NCI-H345 treated with DMSO at 0.1 percent for 48 hours (cell line): ENCODE measurements around the gene SLC35B4.
"Not testable (repeated sequence)": the region's sequence is repeated elsewhere in the genome, so short reads cannot be mapped to it uniquely, and the experiment has no call there.

ENCODE experiments used
- DNase-seq: peaks from one replicate; lab custom pipeline; 2025; ENCODE audit not compliant: unreplicated experiment; lab: John Stamatoyannopoulos, UW

SLC35B4 gene

DNA sequence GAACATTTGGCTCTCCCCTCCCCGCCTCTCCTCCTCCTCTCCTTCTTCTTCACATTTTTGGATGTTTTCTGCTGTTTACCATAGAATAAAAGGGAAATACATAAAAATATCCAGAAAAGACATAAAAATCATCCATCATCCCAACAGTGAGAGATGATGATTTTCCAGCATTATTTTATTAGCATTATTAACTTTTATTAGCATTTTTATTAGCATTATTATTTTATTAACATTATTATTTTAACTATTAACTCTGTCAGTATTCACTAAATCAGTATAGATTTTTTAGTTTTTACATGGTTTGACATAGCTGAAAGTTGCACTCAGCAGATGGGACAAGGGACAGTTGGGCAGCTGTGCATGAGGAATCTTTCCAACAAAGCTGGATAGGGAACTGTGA, 16.2 kb upstream of the SLC35B4 start:
- DNase-seq = no peak

DNA sequence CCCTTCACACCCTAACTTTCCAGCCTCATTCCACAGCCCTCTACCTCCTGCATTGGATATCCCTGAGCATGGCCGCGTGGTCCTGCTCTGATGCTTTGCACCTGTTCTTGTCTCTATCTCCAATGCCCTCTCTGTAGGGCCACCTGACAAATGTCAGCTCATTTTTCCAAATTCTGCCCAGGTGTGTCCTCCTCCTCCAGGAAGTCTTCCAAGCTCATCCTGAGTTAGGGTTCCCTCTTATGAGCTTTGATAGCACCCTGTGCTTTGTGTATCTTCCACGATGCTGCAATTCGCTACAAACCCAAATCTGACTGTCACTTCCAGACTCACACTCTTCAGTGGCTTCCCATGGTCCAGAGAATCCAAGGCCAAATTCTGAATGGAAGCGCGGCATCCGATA, 14.7 kb upstream of the SLC35B4 start:
- DNase-seq = no peak

DNA sequence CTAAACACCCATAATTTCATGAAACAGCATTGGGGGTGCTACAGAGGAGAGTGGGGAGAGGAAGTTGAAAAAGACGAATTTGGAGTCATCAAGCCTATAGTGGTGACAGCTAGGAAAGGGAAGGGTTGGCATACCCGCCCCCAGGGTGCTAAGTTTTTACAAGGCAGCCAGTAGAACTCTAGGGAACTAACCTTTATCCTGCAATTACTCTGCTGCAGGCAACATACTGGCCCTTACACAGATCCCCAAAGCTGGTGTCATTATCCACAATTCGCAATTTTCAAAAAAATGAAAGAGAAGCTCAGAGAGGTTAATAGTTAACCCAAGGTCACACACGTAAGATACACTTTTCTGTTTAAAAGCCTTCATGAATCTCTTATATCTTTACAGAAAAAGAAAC, 14.2 kb upstream of the SLC35B4 start:
- no peak for DNase-seq

DNA sequence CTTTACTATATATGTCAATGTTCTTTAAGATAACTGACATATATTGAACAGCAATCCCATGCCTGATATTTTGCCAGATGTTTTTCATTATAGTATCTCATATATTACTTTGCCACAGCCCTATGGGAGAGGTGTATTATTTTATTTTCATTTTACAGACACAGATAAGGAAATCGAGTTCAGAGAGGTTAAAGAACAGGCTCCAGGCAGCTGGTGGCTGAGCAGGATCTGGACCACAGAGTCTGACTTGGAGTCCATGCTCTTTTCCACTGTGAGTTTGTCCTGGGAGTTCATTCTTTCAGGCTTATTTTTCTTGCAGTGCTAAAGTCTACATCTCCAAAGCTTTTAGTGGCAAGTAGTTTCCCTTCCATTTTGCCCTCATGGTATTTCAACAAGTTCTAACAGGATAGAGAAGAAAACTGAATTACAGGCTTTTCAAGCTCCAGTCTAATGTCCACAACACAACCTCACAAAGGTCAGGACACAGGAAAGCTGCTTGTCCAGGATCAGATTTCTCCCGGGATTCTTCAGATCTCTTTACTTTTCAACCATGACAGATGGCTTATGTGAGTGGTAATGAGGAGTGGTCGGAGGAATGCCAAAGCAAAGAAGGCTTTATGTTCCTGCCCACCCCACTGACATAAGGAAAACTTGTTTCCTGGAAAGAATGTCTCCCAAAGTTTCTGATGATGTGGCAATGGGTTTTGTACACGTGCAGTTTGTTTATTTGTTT, 13.1 kb upstream of the SLC35B4 start:
- DNase-seq = no peak

DNA sequence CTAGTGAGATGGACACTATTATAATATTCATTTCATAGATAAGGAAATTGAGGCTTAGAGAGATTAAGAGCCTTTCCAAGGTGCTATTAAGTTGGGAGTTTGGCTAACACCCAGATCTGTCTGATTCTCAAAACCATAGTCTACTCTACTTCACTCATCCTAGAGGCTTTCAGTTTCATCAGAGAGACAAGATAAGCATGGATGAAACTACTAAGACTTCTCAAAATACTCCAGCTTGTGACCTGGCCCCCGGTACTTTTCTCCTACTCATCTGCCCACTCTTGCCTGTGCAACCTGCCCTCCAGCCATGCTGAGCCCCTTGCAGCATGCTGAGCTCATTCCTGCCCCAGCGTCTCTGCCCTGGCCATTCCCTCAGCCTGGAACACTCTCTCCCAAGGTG, 12.2 kb upstream of the SLC35B4 start:
- no peak for DNase-seq

DNA sequence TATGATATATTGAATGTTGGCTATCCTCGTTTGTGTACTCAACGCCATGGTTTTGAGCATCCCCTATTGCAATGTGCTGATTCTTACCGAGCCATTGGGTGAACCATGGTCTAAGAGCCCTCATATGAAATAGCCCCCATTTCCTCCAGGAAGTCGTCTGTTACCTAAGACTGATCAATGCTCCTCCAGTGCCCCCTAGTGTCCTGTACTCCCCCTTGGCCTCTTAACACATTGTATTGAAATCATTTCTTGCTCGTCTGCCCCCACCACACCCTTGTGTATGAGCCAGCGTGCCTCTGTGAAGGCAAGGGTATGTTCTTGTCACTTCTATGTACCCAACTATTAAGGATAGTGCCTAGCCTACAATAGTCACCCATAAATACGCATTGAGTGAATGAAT, 11.2 kb upstream of the SLC35B4 start:
- no peak for DNase-seq

DNA sequence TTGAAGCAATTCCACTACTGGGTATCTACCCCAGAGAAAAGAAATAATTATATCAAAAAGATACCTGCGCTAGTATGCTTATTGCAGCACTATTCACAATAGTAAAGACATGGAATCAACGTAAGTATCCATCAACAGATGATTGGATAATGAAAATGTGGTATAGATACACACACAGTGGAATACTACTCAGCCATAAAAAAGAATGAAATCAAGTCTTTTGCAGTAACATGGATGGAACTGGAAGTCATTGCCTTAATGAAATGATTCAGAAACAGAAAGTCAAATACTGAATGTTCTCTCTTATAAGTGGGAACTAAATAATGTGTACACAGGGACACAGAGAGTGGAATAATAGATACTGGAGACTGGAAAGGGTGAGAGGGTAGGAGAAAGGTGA, 7.4 kb upstream of the SLC35B4 start:
- DNase-seq = no peak

DNA sequence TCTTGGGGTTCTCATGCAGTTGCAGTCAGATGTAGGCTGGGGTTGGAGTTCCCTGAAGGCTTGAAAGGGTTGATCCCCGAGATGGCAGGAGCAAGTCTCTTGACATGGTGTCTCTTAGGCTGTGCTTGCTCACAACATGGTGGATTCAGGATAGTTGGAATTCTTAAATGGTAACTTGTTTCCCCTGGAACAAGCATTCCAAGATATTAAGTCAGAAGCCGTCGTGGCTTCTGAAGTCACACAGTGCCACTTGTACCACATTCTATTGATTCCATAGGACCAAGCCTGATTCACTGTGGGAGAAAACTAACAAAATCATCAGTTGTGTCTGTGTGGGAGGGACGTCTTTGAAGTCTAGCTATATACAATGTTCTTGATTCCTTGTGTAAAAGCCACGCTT, 3.5 kb upstream of the SLC35B4 start:
- no peak for DNase-seq

DNA sequence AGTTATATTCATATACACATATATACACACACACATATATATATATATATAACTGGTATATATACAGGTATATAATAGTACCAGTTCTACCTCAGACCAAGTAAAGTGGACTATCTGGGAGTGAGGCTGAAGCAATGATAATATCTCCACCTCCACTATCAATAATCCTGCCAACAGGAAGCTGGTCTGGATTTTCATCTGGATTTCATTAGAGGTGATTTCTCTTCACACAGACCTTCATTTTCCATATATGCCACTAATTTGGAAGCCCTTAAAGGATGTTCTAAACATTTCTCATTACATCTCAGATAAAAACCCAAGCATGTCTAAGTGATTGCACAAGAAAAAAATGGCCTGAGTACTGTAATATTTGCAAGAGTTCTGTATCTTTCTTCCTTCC, 1.7 kb upstream of the SLC35B4 start:
- no peak for DNase-seq

DNA sequence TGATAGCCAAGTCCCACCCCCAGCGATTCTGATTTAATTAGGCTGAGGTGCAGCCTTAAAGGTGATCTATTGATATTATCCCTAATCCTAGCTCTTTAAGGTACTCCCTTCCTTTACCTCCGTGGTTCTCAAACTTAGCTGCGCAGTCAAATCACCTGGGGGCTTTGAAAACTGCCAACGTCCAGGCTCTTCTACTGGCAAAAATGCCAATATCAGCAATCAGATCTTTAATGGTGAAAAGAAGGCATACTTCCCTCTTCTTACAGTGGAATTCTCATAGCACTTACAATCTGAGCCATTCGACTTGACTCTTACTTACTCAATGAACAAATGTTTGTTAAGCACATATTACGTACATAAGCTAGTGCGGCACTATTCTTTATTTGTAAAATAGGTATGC, 704 bp upstream of the SLC35B4 start:
- no peak for DNase-seq

DNA sequence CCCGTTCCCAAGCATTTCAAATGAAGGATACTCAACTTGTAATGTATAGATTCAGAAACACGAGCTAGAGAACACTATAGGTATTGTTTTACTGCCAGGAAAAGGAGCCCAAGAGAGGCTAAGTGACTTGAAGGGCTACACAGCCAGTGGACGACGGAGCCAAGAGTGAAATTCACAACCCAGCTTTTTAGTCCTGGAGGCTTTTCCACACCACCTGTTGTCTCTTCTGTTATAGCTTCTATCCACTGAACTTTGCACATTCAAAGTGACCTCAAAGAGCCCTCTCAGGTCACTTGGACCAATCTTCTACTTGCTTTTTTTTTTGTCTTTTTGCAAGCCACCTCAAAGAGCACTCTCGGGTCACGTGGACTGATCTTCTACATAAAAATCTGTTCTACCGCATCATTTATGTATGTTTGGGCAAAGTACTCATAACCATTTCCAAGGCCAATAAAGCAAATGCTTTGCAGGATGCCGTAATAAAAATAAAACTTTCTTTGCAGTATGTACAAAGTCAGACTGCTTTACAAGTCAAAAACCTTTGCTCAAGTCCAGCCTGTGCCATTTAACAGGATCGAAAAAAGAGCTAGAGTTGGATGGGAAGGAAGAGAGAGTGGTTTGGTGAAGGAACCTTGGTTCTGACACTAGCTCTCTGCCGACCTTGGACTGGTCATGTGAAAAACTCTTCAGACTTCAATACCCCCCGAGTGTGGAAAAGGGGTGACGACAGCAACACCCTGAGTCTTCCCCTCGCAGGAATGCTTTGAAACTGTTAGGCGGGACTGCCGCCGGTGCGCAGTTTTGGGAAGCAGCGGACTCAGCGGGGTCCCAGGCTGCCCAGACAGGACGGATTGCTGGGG, 821 bp downstream of the SLC35B4 start:
- DNase-seq = no peak

DNA sequence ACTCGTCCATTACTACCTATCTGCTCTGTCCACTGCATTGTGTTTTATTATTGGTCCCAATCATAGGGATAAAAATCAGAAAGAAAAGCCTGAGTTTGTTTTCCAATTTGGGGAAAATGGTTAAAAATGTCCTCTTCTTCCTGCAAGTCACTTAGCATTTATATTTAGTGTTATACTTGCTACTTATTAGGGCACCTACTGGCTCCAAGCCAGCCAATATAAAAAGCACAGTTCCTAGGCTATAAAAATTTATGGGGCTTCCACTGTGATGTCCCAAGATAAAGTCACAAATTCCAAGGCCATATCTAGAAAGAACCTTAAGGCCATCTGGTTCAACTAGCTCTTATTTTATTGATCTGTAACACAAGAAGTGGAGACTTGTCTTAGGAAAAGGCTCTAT, 3.2 kb downstream of the SLC35B4 start:
- DNase-seq = no peak

DNA sequence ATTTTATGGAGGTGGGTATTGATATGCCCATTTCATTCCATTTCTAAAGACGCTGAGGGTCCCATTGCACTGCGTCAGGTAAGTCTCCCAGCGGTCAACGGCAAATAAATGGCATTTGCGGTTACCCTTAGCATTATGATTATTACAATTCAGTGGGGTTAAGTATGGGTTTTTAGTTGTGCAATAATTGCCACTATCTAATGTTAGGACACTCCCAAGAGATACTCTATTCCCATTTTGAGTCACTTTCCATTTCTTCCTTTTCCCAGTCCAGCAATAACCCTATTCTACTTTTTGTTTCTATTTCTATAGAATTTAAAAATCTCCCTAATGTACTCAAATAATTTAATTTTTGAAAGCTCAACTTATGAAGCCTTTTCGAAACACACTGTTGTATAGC, 4.0 kb downstream of the SLC35B4 start:
- no peak for DNase-seq

DNA sequence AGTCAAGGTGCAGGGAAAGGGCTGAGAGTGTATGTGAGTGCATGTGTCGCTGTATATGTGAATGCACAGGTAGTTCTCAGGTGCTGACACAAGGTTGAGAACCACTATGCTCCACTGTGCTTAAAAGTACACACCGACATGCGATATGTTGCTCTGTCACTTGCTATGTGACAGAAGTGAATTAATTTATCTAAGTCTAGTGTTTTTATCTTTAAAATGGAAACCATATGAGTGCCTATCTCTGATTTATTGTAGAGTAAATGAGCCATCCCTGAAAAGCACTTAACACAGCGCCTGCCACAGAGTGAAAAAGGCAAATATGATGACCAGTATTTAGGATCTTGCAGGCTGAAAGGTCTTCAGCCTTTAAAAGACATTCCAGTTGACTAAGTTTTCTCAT, 4.9 kb downstream of the SLC35B4 start:
- no peak for DNase-seq

DNA sequence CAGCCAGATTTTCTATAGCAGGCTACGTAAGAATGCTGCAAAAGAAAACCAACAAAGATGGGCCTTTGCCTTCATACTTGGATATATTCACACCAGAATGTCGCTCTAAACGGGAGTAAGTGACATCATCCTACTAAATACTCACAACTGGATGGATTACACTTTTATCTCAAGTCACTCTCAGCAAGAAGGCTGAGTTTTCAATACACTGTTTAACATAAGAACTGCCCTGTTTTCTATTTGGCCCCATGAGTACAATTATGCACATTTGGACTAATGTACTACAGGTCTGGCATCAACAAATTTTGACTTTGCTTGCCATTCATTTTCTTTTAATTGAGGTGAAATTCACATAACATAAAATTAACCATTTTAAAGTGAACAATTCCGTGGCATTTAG, 8.2 kb downstream of the SLC35B4 start:
- DNase-seq = no peak

DNA sequence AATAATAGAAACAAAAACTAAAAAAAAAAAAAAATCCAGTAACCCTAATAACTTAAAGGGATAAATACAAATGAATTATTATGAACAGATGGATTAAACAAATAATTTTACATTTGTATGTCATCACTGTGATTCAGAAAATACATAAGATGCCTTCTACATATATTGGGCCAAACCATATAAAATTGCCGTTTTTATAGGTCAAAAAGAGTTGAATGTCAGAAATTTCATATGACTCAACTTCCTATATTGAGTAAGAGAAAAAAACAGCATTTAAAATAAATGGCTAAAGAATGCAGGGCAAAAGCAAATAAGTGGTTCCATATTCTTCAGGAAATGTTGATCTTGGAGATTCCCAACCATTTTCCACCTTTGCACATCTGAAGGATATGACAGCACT, 9.4 kb downstream of the SLC35B4 start:
- DNase-seq = no peak

DNA sequence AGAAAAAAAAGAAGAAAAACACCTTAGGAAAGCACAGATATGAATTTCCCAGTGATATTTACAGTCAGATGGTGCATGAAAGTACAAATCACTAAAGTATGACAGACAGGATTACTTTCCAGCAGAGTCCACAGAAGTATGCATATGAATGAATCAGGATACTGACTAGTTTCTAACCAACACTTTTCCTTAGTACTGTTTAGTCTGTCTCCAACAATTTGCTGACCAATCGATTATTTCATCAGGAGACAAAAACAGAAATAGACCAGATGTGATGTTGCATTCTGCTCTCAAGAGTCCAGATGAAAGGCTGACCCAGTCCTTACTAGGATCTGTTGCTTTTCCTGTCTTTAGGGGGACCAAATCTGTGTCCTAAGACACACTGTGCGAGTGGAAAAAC, 14.6 kb downstream of the SLC35B4 start:
- no peak for DNase-seq

DNA sequence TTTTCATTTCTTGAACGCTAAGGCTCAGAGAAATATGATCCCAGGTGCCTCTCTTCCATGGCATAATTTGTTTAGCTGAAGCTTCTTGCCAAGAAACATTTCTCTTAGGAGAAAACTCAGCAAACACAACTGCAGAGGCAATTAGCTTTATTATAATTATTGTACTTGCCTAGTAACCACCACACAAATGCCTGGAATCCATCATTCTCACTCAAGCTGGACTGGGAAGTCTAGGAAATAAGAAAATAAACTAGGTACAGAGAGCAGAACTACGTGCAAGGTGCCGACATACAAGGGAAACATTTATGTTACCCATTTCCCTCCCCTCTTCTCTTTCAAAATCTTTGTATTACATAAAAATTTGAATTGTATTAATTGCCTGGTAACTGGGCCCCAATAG, 15.1 kb downstream of the SLC35B4 start:
- no peak for DNase-seq

DNA sequence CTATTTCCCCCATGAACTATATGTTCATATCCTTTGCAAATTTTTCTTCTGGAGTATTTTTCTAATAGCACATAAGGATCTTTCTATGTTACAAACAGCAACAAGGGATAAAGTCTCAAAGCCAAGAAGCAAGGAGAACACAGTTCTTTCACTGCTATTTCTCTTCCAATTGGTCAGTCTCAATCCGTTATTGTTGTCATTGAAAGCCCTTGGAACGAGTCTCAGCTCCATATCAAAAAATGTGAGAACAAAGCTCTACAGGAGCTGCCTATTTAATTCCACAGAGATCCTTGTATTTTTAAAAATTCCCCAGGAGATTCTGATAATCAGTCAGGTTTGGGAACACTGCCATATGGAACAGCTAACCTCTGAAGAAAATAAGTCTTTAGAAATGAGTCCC, 15.7 kb downstream of the SLC35B4 start:
- no peak for DNase-seq

DNA sequence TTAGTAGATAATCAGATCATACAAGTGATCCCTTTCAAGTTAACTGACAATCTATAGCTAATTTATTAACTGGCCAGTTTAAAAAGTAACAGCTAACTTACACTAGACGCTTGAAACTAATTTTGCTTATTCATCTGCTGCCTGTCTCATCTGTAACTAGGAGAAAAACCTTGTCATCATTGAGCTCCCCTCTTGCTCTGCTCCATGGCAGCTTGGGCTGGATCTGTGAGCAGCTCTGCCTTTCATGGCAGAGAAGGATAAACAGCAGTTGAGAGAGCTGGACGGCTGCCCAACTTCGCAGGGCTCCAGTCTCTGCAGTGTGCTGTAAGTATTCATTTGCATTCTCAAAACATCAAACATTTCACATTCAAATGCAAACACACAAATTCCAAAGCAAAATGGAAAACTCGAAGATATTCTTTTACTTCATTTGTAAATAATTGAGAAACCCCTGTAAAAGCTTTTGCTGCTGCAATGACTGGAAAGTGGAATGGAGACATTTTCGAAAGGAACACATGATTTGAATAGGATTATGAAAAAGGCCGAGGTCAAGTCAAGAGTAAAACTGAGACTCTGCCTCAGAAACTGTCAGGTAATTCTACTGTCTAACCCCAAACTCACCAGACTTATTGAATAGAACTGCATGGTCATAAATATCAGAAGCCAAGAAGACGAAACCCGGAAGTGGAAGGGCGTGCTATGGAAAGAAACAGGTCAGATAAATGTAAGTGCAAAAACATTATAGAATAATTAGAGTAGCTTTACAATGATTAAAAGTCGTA, 17.6 kb downstream of the SLC35B4 start:
- peak; percentile 4 for DNase-seq

DNA sequence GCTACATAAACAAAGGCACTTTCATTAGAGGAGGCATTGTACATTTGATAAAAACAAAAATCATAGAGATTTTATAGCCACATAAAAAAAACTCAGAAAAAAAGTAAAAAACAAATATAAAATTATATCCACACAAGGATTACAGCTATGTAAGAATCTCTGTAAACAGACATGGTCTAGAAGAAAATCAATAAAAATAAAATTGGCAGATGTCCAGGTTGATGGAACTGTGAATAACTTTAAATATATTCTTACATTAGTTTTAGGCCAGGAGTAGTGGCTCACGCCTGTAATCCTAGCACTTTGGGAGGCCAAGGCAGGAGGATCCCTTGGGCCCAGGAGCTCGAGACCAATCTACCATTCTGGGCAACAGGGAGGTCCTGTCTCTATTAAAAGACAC, 19.2 kb downstream of the SLC35B4 start:
- no peak for DNase-seq

DNA sequence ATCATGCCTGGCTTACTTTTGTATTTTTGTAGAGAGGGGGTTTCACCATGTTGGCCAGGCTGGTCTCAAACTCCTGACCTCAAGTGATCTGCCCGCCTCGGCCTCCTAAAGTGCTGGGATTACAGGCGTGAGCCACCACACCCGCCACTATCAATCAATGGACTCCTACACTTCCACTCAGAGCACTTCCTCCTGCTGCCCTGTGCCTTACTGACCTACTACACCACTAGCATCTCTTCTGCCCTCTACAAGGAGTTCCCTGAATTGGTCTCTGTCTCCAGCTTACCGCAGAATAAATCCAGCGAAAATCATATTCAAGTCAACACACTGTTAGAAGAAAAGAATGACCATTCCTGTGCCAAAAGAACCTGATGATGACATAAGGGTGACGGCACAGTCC, 20.7 kb downstream of the SLC35B4 start:
- not testable (repeated sequence) for DNase-seq
